Ectodermal cell (in vitro differentiated cells): ENCODE measurements around the gene CLIC3.

Experiments
- H3K27ac ChIP-seq: 2 replicates; pipeline ENCODE4 v1.7.0; 2013; ENCODE audit warnings: mild to moderate bottlenecking, low read depth, low read length; ENCODE audit not compliant: insufficient read depth, poor library complexity, severe bottlenecking
- H3K27me3 ChIP-seq: 2 replicates; pipeline ENCODE4 v1.7.0; 2013; ENCODE audit warnings: mild to moderate bottlenecking, low read length; ENCODE audit not compliant: insufficient read depth, control insufficient read depth, poor library complexity, severe bottlenecking
- H3K36me3 ChIP-seq: one replicate; pipeline ENCODE4 v1.7.0; 2013; ENCODE audit warnings: low read length; ENCODE audit not compliant: control insufficient read depth, insufficient read depth
- H3K4me1 ChIP-seq: one replicate; pipeline ENCODE4 v1.7.0; 2013; ENCODE audit warnings: low read length; ENCODE audit not compliant: control insufficient read depth, insufficient read depth
- H3K4me3 ChIP-seq: 2 replicates; pipeline ENCODE4 v1.7.0; 2013; ENCODE audit warnings: low read depth, low read length, control low read depth; ENCODE audit not compliant: insufficient read depth
- H3K9me3 ChIP-seq: 2 replicates; pipeline ENCODE4 v1.7.0; 2013; ENCODE audit warnings: mild to moderate bottlenecking, low read length, moderate library complexity; ENCODE audit not compliant: control insufficient read depth
- WGBS, 2 experiments: methylation state at CpG; one replicate each; pipeline ENCODE4 v1.1.7; 2013; ENCODE audit warnings: missing lambda C conversion rate in 2 of 2; 5-methylcytosine and 5-hydroxymethylcytosine counted together

The CLIC3 gene

GRCh38 chr9:137016436-137016835, 20.1 kb upstream of the CLIC3 start:
- Histone ChIP-seq H3K4me3 (no peak overlapping the region), H3K27me3 (no peaks in the 10 kb centered on the region), H3K9me3 (no peaks in the 10 kb centered on the region), H3K27ac (no peak overlapping the region), H3K36me3 (peaks cover 5% of the 10 kb centered on the region), H3K4me1 (no peaks in the 10 kb centered on the region)
- 94% methylated on average over 16 of the region's 16 CpGs for WGBS, 2 experiments

GRCh38 chr9:137015976-137016375, 19.6 kb upstream of the CLIC3 start:
- no peak overlapping the region for H3K27ac ChIP-seq
- H3K36me3 ChIP-seq = peaks cover 5% of the 10 kb centered on the region
- no peaks in the 10 kb centered on the region for H3K9me3 ChIP-seq
- WGBS, 2 experiments = 95 to 96% methylated on average over 21 of the region's 21 CpGs
- no peaks in the 10 kb centered on the region for H3K4me1 ChIP-seq
- no peaks in the 10 kb centered on the region for H3K27me3 ChIP-seq
- H3K4me3 ChIP-seq = no peak overlapping the region

GRCh38 chr9:137015540-137015930, 19.2 kb upstream of the CLIC3 start:
- Histone ChIP-seq H3K27ac (no peak overlapping the region), H3K4me3 (no peak overlapping the region), H3K36me3 (peaks cover 5% of the 10 kb centered on the region), H3K4me1 (no peaks in the 10 kb centered on the region), H3K27me3 (no peaks in the 10 kb centered on the region), H3K9me3 (no peaks in the 10 kb centered on the region)
- 96 to 98% methylated on average over 25 of the region's 25 CpGs for WGBS, 2 experiments

DNA sequence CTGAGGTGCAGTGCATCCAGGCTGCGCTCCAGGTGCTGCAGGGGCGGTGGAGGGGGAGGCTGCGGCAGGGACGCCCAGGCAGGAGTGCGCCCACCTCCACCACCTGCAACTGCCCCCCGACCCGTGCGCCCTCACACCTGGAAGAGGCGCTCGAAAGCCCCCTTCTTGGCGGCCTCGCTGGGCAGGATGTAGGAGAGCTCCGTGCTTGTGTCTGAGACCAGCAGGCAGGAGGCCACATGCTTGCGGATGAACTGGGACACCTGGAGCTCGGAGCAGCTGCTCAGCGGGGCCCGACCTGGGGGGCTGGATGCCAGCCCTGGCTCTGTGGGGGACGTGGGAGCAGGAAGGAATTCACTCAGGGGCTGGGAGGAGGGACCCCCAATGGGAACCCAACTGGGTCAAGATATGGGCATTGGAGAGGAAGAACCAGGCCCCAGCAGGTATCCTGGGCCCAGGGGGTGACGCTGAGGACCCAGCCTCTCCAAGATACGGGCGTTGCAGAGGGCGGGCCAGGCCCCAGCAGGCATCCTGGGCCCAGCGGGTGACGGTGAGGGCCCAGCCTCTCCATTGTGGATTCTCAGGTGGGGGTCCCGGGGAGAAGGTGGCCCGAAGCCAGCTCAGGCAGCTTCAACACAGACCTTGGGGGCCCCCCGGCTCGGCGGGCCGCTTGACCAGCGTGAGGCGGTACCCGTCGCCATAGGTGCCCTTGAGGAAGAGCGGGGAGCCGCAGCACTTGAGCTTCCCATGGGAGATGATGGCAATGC, 18.6 kb upstream of the CLIC3 start:
- Histone ChIP-seq H3K4me1 (no peaks in the 10 kb centered on the region), H3K36me3 (peaks cover 5% of the 10 kb centered on the region), H3K27ac (no peak overlapping the region), H3K27me3 (no peaks in the 10 kb centered on the region), H3K4me3 (no peak overlapping the region), H3K9me3 (no peaks in the 10 kb centered on the region)
- WGBS, 2 experiments = 94 to 96% methylated on average over 36 of the region's 36 CpGs

- H3K4me3 ChIP-seq = no peak overlapping the region
- H3K4me1 ChIP-seq = no peaks in the 10 kb centered on the region
- H3K9me3 ChIP-seq = no peaks in the 10 kb centered on the region
- WGBS, 2 experiments = 92 to 93% methylated on average over 23 of the region's 23 CpGs
- no peak overlapping the region for H3K27ac ChIP-seq
- H3K36me3 ChIP-seq = peaks cover 5% of the 10 kb centered on the region
- no peaks in the 10 kb centered on the region for H3K27me3 ChIP-seq
Measured at GRCh38 chr9:137014166-137014565, 17.8 kb upstream of the CLIC3 start.

- WGBS, 2 experiments = 93 to 96% methylated on average over 20 of the region's 20 CpGs
- Histone ChIP-seq H3K4me1 (no peaks in the 10 kb centered on the region), H3K36me3 (peaks cover 5% of the 10 kb centered on the region)
Measured at GRCh38 chr9:137013571-137013940, 17.2 kb upstream of the CLIC3 start.

DNA sequence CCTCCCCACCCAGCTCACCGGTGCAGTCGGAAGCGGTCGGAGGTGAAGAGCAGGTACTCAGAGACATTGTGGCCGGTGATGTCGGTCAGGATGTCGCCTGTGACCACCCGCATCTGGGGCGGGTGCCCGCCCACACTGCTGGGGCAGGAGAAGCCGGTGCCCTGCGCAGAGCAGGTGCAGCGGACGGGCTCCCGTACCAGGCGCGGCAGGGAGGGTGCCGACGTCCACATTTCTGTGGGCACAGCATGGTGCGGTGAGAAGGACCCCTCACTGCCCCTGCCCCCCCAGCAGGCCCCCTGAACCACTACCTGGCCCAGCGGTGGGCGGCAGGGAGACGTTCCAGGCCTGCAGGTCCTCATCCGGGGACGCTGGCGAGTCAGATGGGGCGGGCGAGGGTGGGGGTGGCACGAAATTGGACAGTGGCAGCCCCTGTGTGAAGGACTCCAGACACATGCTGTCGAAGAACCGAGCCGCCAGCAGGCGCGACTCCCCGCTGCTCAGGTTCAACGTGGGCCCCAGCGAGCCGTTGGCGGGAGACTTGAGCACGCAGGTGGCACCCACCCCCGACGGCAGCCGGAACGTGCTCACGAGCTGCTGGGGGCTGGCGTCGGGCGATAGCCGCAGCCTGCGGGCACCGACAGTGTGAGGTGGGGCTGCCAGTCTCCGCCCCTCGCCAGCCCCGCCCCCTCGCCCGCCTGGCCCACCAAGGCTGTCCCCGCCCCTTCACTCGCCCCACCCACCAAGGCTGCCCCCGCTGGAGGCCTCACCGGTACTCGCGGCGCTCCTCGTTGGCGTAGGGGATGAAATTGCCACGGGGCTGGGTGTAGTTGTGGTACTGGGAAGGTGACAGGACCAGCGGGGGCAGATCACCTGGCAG, 16.6 kb upstream of the CLIC3 start:
- H3K4me1 ChIP-seq = peaks cover under 1% of the 10 kb centered on the region
- H3K9me3 ChIP-seq = no peaks in the 10 kb centered on the region
- H3K36me3 ChIP-seq = peaks cover 5% of the 10 kb centered on the region
- no peak overlapping the region for H3K4me3 ChIP-seq
- no peak overlapping the region for H3K27ac ChIP-seq
- WGBS, 2 experiments = 74 to 81% methylated on average over 66 to 67 of the region's 67 CpGs
- no peaks in the 10 kb centered on the region for H3K27me3 ChIP-seq

More at GRCh38 chr9:137013571-137013940, 17.2 kb upstream of the CLIC3 start:
- H3K4me3 ChIP-seq = no peak overlapping the region
- no peaks in the 10 kb centered on the region for H3K27me3 ChIP-seq
- no peak overlapping the region for H3K27ac ChIP-seq
- H3K9me3 ChIP-seq = no peaks in the 10 kb centered on the region

GRCh38 chr9:137011907-137012675, 15.7 kb upstream of the CLIC3 start:
- Histone ChIP-seq H3K4me3 (no peak overlapping the region), H3K27ac (no peak overlapping the region), H3K27me3 (no peaks in the 10 kb centered on the region), H3K9me3 (no peaks in the 10 kb centered on the region), H3K36me3 (peaks cover 5% of the 10 kb centered on the region), H3K4me1 (peaks cover 7% of the 10 kb centered on the region)
- WGBS, 2 experiments = 94 to 95% methylated on average over 39 of the region's 39 CpGs

- Histone ChIP-seq H3K27me3 (no peaks in the 10 kb centered on the region), H3K9me3 (no peaks in the 10 kb centered on the region), H3K4me1 (peaks cover 7% of the 10 kb centered on the region), H3K4me3 (no peak overlapping the region), H3K36me3 (peaks cover 5% of the 10 kb centered on the region), H3K27ac (no peak overlapping the region)
- 95% methylated on average over 24 of the region's 24 CpGs for whole genome bisulfite sequencing, 2 experiments
Measured at GRCh38 chr9:137011156-137011555, 14.8 kb upstream of the CLIC3 start.
